HCT116 (cell line): ENCODE results near the gene GNB1L. TPM values are rescaled to one million over a fixed set of nuclear protein-coding genes. Genes with fewer than 3 reads are reported as not detected.

Experiments used
- ATAC-seq: fragments of 200-7000 bp; cut with Tn5 transposase; 2 replicates; pipeline ENCODE4 v1.9.1; 2020; ENCODE audit warnings: mild to moderate bottlenecking, moderate library complexity
- BruUV-seq: library from RNA; stranded (reverse); fragments of 400-500 nt; replicated peaks from 2 replicates; lab custom pipeline; 2021; lab: Mats Ljungman, UMichigan
- CTCF ChIA-PET: fragments of 300-600 bp; sonication (Branson Sonifier 250); formaldehyde crosslinking; loops from one replicate; lab custom pipeline; 2021; ENCODE audit warnings: antibody characterized with exemption; lab: Charles Lee
- POLR2A ChIA-PET: fragments of 300-600, 350-600 bp; sonication (Branson Sonifier 250); formaldehyde crosslinking; loops from one replicate; lab custom pipeline; 2021; ENCODE audit warnings: antibody characterized with exemption; lab: Charles Lee
- RAD21 ChIA-PET, 2 experiments: fragments of 300-600 bp; sonication (Branson Sonifier 250); formaldehyde crosslinking; loops; one replicate each; lab custom pipeline; 2023; ENCODE audit warnings: low total read pairs in 2 of 2; ENCODE audit not compliant: uncharacterized antibody in 2 of 2, unreplicated experiment in 2 of 2, low non-redundant PET in 1 of 2; lab: Charles Lee
- DNase-seq: peaks from one replicate; pipeline ENCODE4 v3.0.0-alpha.2; 2010; ENCODE audit warnings: low read depth, low spot score
- H2AFZ ChIP-seq: fragments of 200-600 bp; shearing (Covaris generic), sonication (generic); 2 replicates; pipeline ENCODE4 v1.6.1; 2017; ENCODE audit warnings: low read depth, mixed run types, mixed read lengths, antibody characterized with exemption, low read length; ENCODE audit not compliant: poor library complexity, severe bottlenecking
- H3K27ac ChIP-seq: 2 replicates; pipeline ENCODE4 v1.5.1; 2012; ENCODE audit warnings: low read depth, low read length
- H3K27me3 ChIP-seq: fragments of 200-600 bp; sonication (generic); 2 replicates; pipeline ENCODE4 v1.6.1; 2016; ENCODE audit warnings: mixed run types, low read length, mixed read lengths; ENCODE audit not compliant: insufficient read depth
- H3K36me3 ChIP-seq, 2 experiments: fragments of 200-500 bp in 1 of 2; fragments of 200-600 bp in 1 of 2; sonication (Bioruptor generic) in 1 of 2; sonication (generic) in 1 of 2; 2 replicates each; pipeline versions ENCODE4 v1.5.1 to v1.6.1; 2014 to 2016; ENCODE audit warnings: low read length in 2 of 2, inconsistent platforms in 1 of 2, mixed read lengths in 1 of 2, mixed run types in 1 of 2; ENCODE audit not compliant: insufficient read depth in 2 of 2, control insufficient read depth in 1 of 2
- H3K4me1 ChIP-seq, 2 experiments: fragments of 200-600 bp in 1 of 2; sonication (generic) in 1 of 2; 2 replicates each; pipeline versions ENCODE4 v1.5.1 to v1.6.1; 2012 to 2017; ENCODE audit warnings: low read length in 2 of 2, inconsistent platforms in 1 of 2, mild to moderate bottlenecking in 1 of 2, mixed read lengths in 1 of 2, mixed run types in 1 of 2, moderate library complexity in 1 of 2; ENCODE audit not compliant: insufficient read depth in 2 of 2, control insufficient read depth in 1 of 2
- H3K4me2 ChIP-seq: fragments of 200-600 bp; sonication (generic); 2 replicates; pipeline ENCODE4 v1.6.1; 2017; ENCODE audit warnings: mixed run types, low read length, mixed read lengths
- H3K4me3 ChIP-seq, 2 experiments: fragments of 200-600 bp in 1 of 2; sonication (generic) in 1 of 2; replicated peaks in 1 of 2; 2 replicates each; pipeline ENCODE4 v1.5.1; 2011 to 2016; ENCODE audit warnings: low read length in 2 of 2, control low read depth in 1 of 2, low read depth in 1 of 2, mild to moderate bottlenecking in 1 of 2, mixed read lengths in 1 of 2, mixed run types in 1 of 2
- H3K79me2 ChIP-seq: fragments of 200-600 bp; sonication (generic); 2 replicates; pipeline ENCODE4 v1.6.1; 2017; ENCODE audit warnings: mild to moderate bottlenecking, mixed run types, low read length, moderate library complexity, mixed read lengths; ENCODE audit not compliant: insufficient read depth
- H3K9ac ChIP-seq: fragments of 200-600 bp; sonication (generic); 2 replicates; pipeline ENCODE4 v1.6.1; 2016; ENCODE audit warnings: low read length, mixed read lengths
- H3K9me2 ChIP-seq: fragments of 200-600 bp; sonication (generic), shearing (Covaris generic); 2 replicates; pipeline ENCODE4 v1.6.1; 2017; ENCODE audit warnings: mixed run types, mild to moderate bottlenecking, moderate library complexity; ENCODE audit not compliant: insufficient read depth
- H3K9me3 ChIP-seq, 2 experiments: fragments of 200-500 bp in 1 of 2; fragments of 200-600 bp in 1 of 2; sonication (Bioruptor generic) in 1 of 2; sonication (generic) in 1 of 2; 2 replicates each; pipeline ENCODE4 v1.6.1; 2014 to 2017; ENCODE audit warnings: low read length in 2 of 2, mixed read lengths in 2 of 2, inconsistent platforms in 1 of 2, low read depth in 1 of 2, mild to moderate bottlenecking in 1 of 2, mixed run types in 1 of 2, moderate library complexity in 1 of 2; ENCODE audit not compliant: control insufficient read depth in 1 of 2, insufficient read depth in 1 of 2
- H4K20me1 ChIP-seq: fragments of 200-600 bp; sonication (generic), shearing (Covaris generic); 2 replicates; pipeline ENCODE4 v1.6.1; 2017; ENCODE audit warnings: mixed run types, mild to moderate bottlenecking, moderate library complexity; ENCODE audit not compliant: insufficient read depth
- ATF3 ChIP-seq: IDR thresholded peaks from 2 replicates; pipeline ENCODE4 v1.6.1; 2012
- CBX3 ChIP-seq: IDR thresholded peaks from 2 replicates; pipeline ENCODE4 v1.6.1; 2012; ENCODE audit warnings: low read depth
- CEBPB ChIP-seq: IDR thresholded peaks from 2 replicates; pipeline ENCODE4 v1.6.1; 2012; ENCODE audit warnings: low read depth
- EGR1 ChIP-seq: IDR thresholded peaks from 2 replicates; pipeline ENCODE4 v1.6.1; 2012; ENCODE audit warnings: low read depth
- ELF1 ChIP-seq: IDR thresholded peaks from 2 replicates; pipeline ENCODE4 v1.6.1; 2012; ENCODE audit warnings: low read depth, borderline replicate concordance
- EZH2 ChIP-seq: fragments of 200-600 bp; sonication (generic); IDR thresholded peaks from 2 replicates; pipeline ENCODE4 v1.6.1; 2017; ENCODE audit warnings: antibody characterized with exemption, mixed run types
- FOSL1 ChIP-seq: IDR thresholded peaks from 2 replicates; pipeline ENCODE4 v1.6.1; 2012; ENCODE audit warnings: low read depth
- JUND ChIP-seq: IDR thresholded peaks from 2 replicates; pipeline ENCODE4 v1.6.1; 2012
- RAD21 ChIP-seq: IDR thresholded peaks from 2 replicates; pipeline ENCODE4 v1.6.1; 2012; ENCODE audit warnings: low read depth, mild to moderate bottlenecking
- REST ChIP-seq: IDR thresholded peaks from 2 replicates; pipeline ENCODE4 v1.6.1; 2012; ENCODE audit warnings: low read depth
- SIN3A ChIP-seq: IDR thresholded peaks from 2 replicates; pipeline ENCODE4 v1.6.1; 2012; ENCODE audit warnings: low read depth
- TCF7L2 ChIP-seq: IDR thresholded peaks from 2 replicates; pipeline ENCODE4 v1.7.0; 2011; ENCODE audit warnings: borderline replicate concordance, inconsistent platforms; ENCODE audit not compliant: insufficient read depth, insufficient read length; ENCODE audit errors: extremely low read depth
- YY1 ChIP-seq: IDR thresholded peaks from 2 replicates; pipeline ENCODE4 v1.6.1; 2011; ENCODE audit warnings: low read length, low read depth, moderate library complexity, mild to moderate bottlenecking; ENCODE audit not compliant: insufficient replicate concordance; ENCODE audit errors: extremely low read depth
- intact Hi-C: fragments of 100-400 bp; cut with micrococcal nuclease; formaldehyde crosslinking; loops from 2 replicates; pipeline ENCODE4 v1.10.0; 2022
- total RNA-seq: library from RNA; stranded (reverse); gene quantifications from one replicate; pipeline ENCODE4 v1.2.1, GENCODE V29; 2021; ENCODE audit not compliant: unreplicated experiment

GNB1L gene
- total RNA-seq, 1 experiment from 2014 or later: 12.1 TPM

GRCh38 chr22:19850763-19851109 is 3.9 kb downstream of the GNB1L start (continued):
- TF ChIP-seq REST: no peak
- TF ChIP-seq TCF7L2: no peak
- TF ChIP-seq RAD21: no peak

- Histone ChIP-seq H3K9me2 (no peaks in the 10 kb centered on the region), H3K9me3 (peaks cover 0 to 4% of the 10 kb centered on the region in 2 experiments; a peak in 1 of 4 replicates), H2AFZ (no peak overlapping the region), H4K20me1 (peaks cover 3% of the 10 kb centered on the region; the same call in 1 of the 2 replicates), H3K4me1 (peaks cover 54 to 60% of the 10 kb centered on the region in 2 experiments), H3K27ac (peak overlapping the region; percentile 78), H3K9ac (peak overlapping the region; percentile 45), H3K4me2 (peak overlapping the region; percentile 72), H3K79me2 (peaks cover 71% of the 10 kb centered on the region), H3K4me3 (peak overlapping the region in 1 of 2 experiments; percentile 44; a peak in 2 of 4 replicates), H3K27me3 (no peaks in the 10 kb centered on the region), H3K36me3 (peaks cover 14 to 24% of the 10 kb centered on the region in 2 experiments; a peak in 3 of 4 replicates)
- DNase-seq: peak; percentile 46
- ChIA-PET POLR2A (no interaction called here), CTCF (no interaction called here), RAD21 (interaction anchor here in 1 of 2 experiments (0.7 kb wide), 1 partner anchor 104 kb away, joined by 3 read pairs; no protein-coding TSS in a partner anchor)
- peak; percentile 22 for ATAC-seq
- intact Hi-C loops: no loop called here
- BruUV-seq: no TSS peak
- TF ChIP-seq CBX3: no peak; the same call in 1 of the 2 replicates
- peak; percentile 13; the same call in 1 of the 2 replicates for TF ChIP-seq JUND
- no peak for TF ChIP-seq EGR1
- no peak for TF ChIP-seq ELF1
- TF ChIP-seq REST: no peak
- TF ChIP-seq TCF7L2: no peak
- TF ChIP-seq SIN3A: 0 out of 2 replicates have a peak, but pooled peaks have one; percentile 23
- TF ChIP-seq EZH2: no peak
- TF ChIP-seq RAD21: peak; percentile 11; the same call in 1 of the 2 replicates
- no peak for TF ChIP-seq FOSL1
- TF ChIP-seq CEBPB: no peak
- TF ChIP-seq ATF3: no peak
- no peak for TF ChIP-seq YY1
Measured at GRCh38 chr22:19849835-19850762, 4.6 kb downstream of the GNB1L start.
